Activated naive CD8-positive, alpha-beta T cell treated with anti-CD3 and anti-CD28 coated beads, Interleukin-2, amount 10 ng/mL, durations not matched to agents 7 days and 5 days (primary cell): ENCODE measurements around the gene ARHGAP12. TPM values are rescaled to one million over a fixed set of nuclear protein-coding genes. Genes with fewer than 3 reads are reported as not detected.

Experiments used
- ATAC-seq: fragments of 150-1000 bp; cut with Tn5 transposase; one replicate; pipeline ENCODE4 v1.10.0; 2021; ENCODE audit warnings: low read depth, moderate library complexity
- POLR2A ChIA-PET: fragments of 350-600 bp; sonication (Branson Sonifier 250); formaldehyde crosslinking; loops from one replicate; lab custom pipeline; 2021; ENCODE audit warnings: antibody characterized with exemption; lab: Charles Lee
- DNase-seq: peaks from one replicate; pipeline ENCODE4 v3.0.0; 2021
- H3K27ac Mint-ChIP-seq: one replicate; pipeline ENCODE4 v1.8.0; 2022; ENCODE audit warnings: mild to moderate bottlenecking, mixed read lengths
- H3K27me3 Mint-ChIP-seq: one replicate; pipeline ENCODE4 v1.8.0; 2022; ENCODE audit warnings: mild to moderate bottlenecking, moderate library complexity, mixed read lengths
- H3K36me3 Mint-ChIP-seq: one replicate; pipeline ENCODE4 v1.8.0; 2021; ENCODE audit warnings: mild to moderate bottlenecking, mixed read lengths
- H3K4me1 Mint-ChIP-seq: one replicate; pipeline ENCODE4 v1.8.0; 2021; ENCODE audit warnings: mixed read lengths
- H3K4me3 Mint-ChIP-seq: one replicate; pipeline ENCODE4 v1.8.0; 2022; ENCODE audit warnings: mild to moderate bottlenecking, moderate library complexity, mixed read lengths
- H3K9me3 Mint-ChIP-seq: one replicate; pipeline ENCODE4 v1.8.0; 2021; ENCODE audit warnings: mixed read lengths
- total RNA-seq, 2 experiments: library from RNA; stranded (reverse); gene quantifications; one replicate each; pipeline ENCODE4 v1.2.3, GENCODE V29; 2021

ARHGAP12 gene
- total RNA-seq, 2 experiments from 2014 or later, result 15.0 to 15.9 TPM

- Mint-ChIP-seq H3K27me3 (no peaks in the 10 kb centered on the region), H3K36me3 (peaks cover 8% of the 10 kb centered on the region), H3K27ac (no peak overlapping the region), H3K9me3 (peaks cover 2% of the 10 kb centered on the region), H3K4me1 (peaks cover 21% of the 10 kb centered on the region), H3K4me3 (no peak overlapping the region)
- no peak for DNase-seq
- POLR2A ChIA-PET, result no interaction called here
- no peak for ATAC-seq
Measured at GRCh38 chr10:31959461-31960173, 31.0 kb upstream of the ARHGAP12 start.

- no peaks in the 10 kb centered on the region for H3K27me3 Mint-ChIP-seq
- POLR2A ChIA-PET, result no interaction called here
- peaks cover 8% of the 10 kb centered on the region for H3K9me3 Mint-ChIP-seq
Measured at GRCh38 chr10:31958856-31959255, 30.2 kb upstream of the ARHGAP12 start.

GRCh38 chr10:31956200-31956946 lies 27.7 kb upstream of the ARHGAP12 start:
- POLR2A ChIA-PET, result no interaction called here
- no peak for DNase-seq
- Mint-ChIP-seq H3K36me3 (peaks cover 14% of the 10 kb centered on the region), H3K4me1 (peaks cover 8% of the 10 kb centered on the region), H3K4me3 (no peak overlapping the region), H3K9me3 (peaks cover 9% of the 10 kb centered on the region), H3K27me3 (no peaks in the 10 kb centered on the region), H3K27ac (no peak overlapping the region)
- no peak for ATAC-seq

More at GRCh38 chr10:31958856-31959255, 30.2 kb upstream of the ARHGAP12 start:
- DNase-seq, result no peak
- Mint-ChIP-seq H3K36me3 (peaks cover 13% of the 10 kb centered on the region), H3K4me1 (peaks cover 21% of the 10 kb centered on the region), H3K27ac (no peak overlapping the region), H3K4me3 (no peak overlapping the region)
- no peak for ATAC-seq

- H3K4me3 Mint-ChIP-seq, result no peak overlapping the region
- H3K27ac Mint-ChIP-seq, result no peak overlapping the region
- no peaks in the 10 kb centered on the region for H3K27me3 Mint-ChIP-seq
- POLR2A ChIA-PET, result no interaction called here
- no peak for DNase-seq
- H3K36me3 Mint-ChIP-seq, result peaks cover 14% of the 10 kb centered on the region
- peaks cover 11% of the 10 kb centered on the region for H3K9me3 Mint-ChIP-seq
- peaks cover 6% of the 10 kb centered on the region for H3K4me1 Mint-ChIP-seq
- no peak for ATAC-seq
Measured at GRCh38 chr10:31954410-31955191, 26.0 kb upstream of the ARHGAP12 start.

GRCh38 chr10:31953480-31953879 lies 24.8 kb upstream of the ARHGAP12 start:
- Mint-ChIP-seq H3K27ac (no peak overlapping the region), H3K9me3 (peaks cover 11% of the 10 kb centered on the region), H3K27me3 (no peaks in the 10 kb centered on the region), H3K36me3 (peaks cover 14% of the 10 kb centered on the region), H3K4me3 (no peak overlapping the region), H3K4me1 (peaks cover 6% of the 10 kb centered on the region)
- POLR2A ChIA-PET, result no interaction called here
- ATAC-seq (no peak), DNase-seq (no peak)

GRCh38 chr10:31953080-31953479 lies 24.4 kb upstream of the ARHGAP12 start:
- Mint-ChIP-seq H3K4me3 (no peak overlapping the region), H3K27me3 (no peaks in the 10 kb centered on the region), H3K36me3 (peaks cover 14% of the 10 kb centered on the region), H3K4me1 (peaks cover 6% of the 10 kb centered on the region), H3K9me3 (peaks cover 11% of the 10 kb centered on the region), H3K27ac (no peak overlapping the region)
- DNase-seq (no peak), ATAC-seq (no peak)
- POLR2A ChIA-PET, result no interaction called here

GRCh38 chr10:31952066-31952465 lies 23.4 kb upstream of the ARHGAP12 start:
- DNase-seq (no peak), ATAC-seq (no peak)
- Mint-ChIP-seq H3K27ac (no peak overlapping the region), H3K9me3 (peaks cover 11% of the 10 kb centered on the region), H3K4me1 (peaks cover 6% of the 10 kb centered on the region), H3K4me3 (no peak overlapping the region), H3K27me3 (no peaks in the 10 kb centered on the region), H3K36me3 (peaks cover 14% of the 10 kb centered on the region)
- POLR2A ChIA-PET, result no interaction called here

- POLR2A ChIA-PET, result no interaction called here
- Mint-ChIP-seq H3K36me3 (peaks cover 6% of the 10 kb centered on the region), H3K4me1 (peaks cover 10% of the 10 kb centered on the region), H3K4me3 (no peak overlapping the region), H3K9me3 (peaks cover 5% of the 10 kb centered on the region), H3K27ac (no peak overlapping the region), H3K27me3 (no peaks in the 10 kb centered on the region)
- DNase-seq (no peak), ATAC-seq (no peak)
Measured at GRCh38 chr10:31949266-31949665, 20.6 kb upstream of the ARHGAP12 start.

- no peaks in the 10 kb centered on the region for H3K27me3 Mint-ChIP-seq
- DNase-seq, result no peak
- ATAC-seq, result no peak
- peaks cover 13% of the 10 kb centered on the region for H3K4me1 Mint-ChIP-seq
- H3K36me3 Mint-ChIP-seq, result peaks cover 2% of the 10 kb centered on the region
- H3K9me3 Mint-ChIP-seq, result peaks cover 1% of the 10 kb centered on the region
- no peak overlapping the region for H3K4me3 Mint-ChIP-seq
- no peak overlapping the region for H3K27ac Mint-ChIP-seq
- POLR2A ChIA-PET, result no interaction called here
Measured at GRCh38 chr10:31948021-31948420, 19.4 kb upstream of the ARHGAP12 start.

GRCh38 chr10:31947144-31947926 lies 18.7 kb upstream of the ARHGAP12 start:
- DNase-seq (no peak), ATAC-seq (no peak)
- Mint-ChIP-seq H3K9me3 (peaks cover 1% of the 10 kb centered on the region), H3K27ac (no peak overlapping the region), H3K4me3 (no peak overlapping the region), H3K27me3 (no peaks in the 10 kb centered on the region), H3K36me3 (peaks cover 2% of the 10 kb centered on the region), H3K4me1 (peaks cover 11% of the 10 kb centered on the region)
- POLR2A ChIA-PET, result interaction anchor here (0.7 kb wide), 1 partner anchor 25 kb away, joined by 3 read pairs; no protein-coding TSS in a partner anchor

- Mint-ChIP-seq H3K36me3 (no peaks in the 10 kb centered on the region), H3K9me3 (no peaks in the 10 kb centered on the region), H3K4me3 (no peak overlapping the region), H3K4me1 (peaks cover 14% of the 10 kb centered on the region), H3K27me3 (no peaks in the 10 kb centered on the region), H3K27ac (no peak overlapping the region)
- POLR2A ChIA-PET, result interaction anchor here (0.6 kb wide), 1 partner anchor 17 kb away, joined by 4 read pairs; no protein-coding TSS in a partner anchor
- ATAC-seq (no peak), DNase-seq (no peak)
Measured at GRCh38 chr10:31945392-31945791, 16.8 kb upstream of the ARHGAP12 start.

GRCh38 chr10:31944071-31944433 lies 15.4 kb upstream of the ARHGAP12 start:
- ATAC-seq (no peak), DNase-seq (no peak)
- Mint-ChIP-seq H3K36me3 (no peaks in the 10 kb centered on the region), H3K27me3 (no peaks in the 10 kb centered on the region), H3K27ac (no peak overlapping the region), H3K4me3 (no peak overlapping the region), H3K9me3 (no peaks in the 10 kb centered on the region), H3K4me1 (peaks cover 18% of the 10 kb centered on the region)
- POLR2A ChIA-PET, result interaction anchor here (0.6 kb wide), 1 partner anchor 92 kb away, joined by 4 read pairs; no protein-coding TSS in a partner anchor

GRCh38 chr10:31942892-31943291 lies 14.3 kb upstream of the ARHGAP12 start:
- H3K27me3 Mint-ChIP-seq, result no peaks in the 10 kb centered on the region
- H3K27ac Mint-ChIP-seq, result no peak overlapping the region
- ATAC-seq (no peak), DNase-seq (no peak)
- H3K4me1 Mint-ChIP-seq, result peaks cover 18% of the 10 kb centered on the region
- H3K9me3 Mint-ChIP-seq, result no peaks in the 10 kb centered on the region
- H3K4me3 Mint-ChIP-seq, result no peak overlapping the region
- POLR2A ChIA-PET, result no interaction called here
- H3K36me3 Mint-ChIP-seq, result no peaks in the 10 kb centered on the region
